Activated CD8-positive, alpha-beta memory T cell treated with anti-CD3 and anti-CD28 coated beads, Interleukin-2, amount 50 U/mL, for 24 hours (primary cell): ENCODE measurements around the gene ADAP1.
"Not testable (repeated sequence)": the region's sequence is repeated elsewhere in the genome, so short reads cannot be mapped to it uniquely, and the experiment has no call there.

Experiments used
- DNase-seq: peaks from one replicate; pipeline ENCODE4 v3.0.0-alpha.2; 2020; ENCODE audit errors: extremely low read depth

The ADAP1 gene

GRCh38 chr7:938546-939185 lies 15.8 kb downstream of the ADAP1 start:
- no peak for DNase-seq

GRCh38 chr7:937856-938484 lies 16.5 kb downstream of the ADAP1 start:
- no peak for DNase-seq

- no peak for DNase-seq
Measured at GRCh38 chr7:936386-937054, 18.0 kb downstream of the ADAP1 start.

GRCh38 chr7:935874-936385 lies 18.6 kb downstream of the ADAP1 start:
- DNase-seq, result no peak

- no peak for DNase-seq
Measured at GRCh38 chr7:935164-935873, 19.2 kb downstream of the ADAP1 start.

- no peak for DNase-seq
Measured at GRCh38 chr7:934469-935163, 19.9 kb downstream of the ADAP1 start.

GRCh38 chr7:932651-932975 lies 21.9 kb downstream of the ADAP1 start:
- DNase-seq, result no peak

GRCh38 chr7:931871-932650 lies 22.4 kb downstream of the ADAP1 start:
- DNase-seq, result no peak

- DNase-seq, result no peak
Measured at GRCh38 chr7:930975-931758, 23.3 kb downstream of the ADAP1 start.

GRCh38 chr7:929311-929711 lies 25.2 kb downstream of the ADAP1 start:
- no peak for DNase-seq

GRCh38 chr7:927031-927671 lies 27.3 kb downstream of the ADAP1 start:
- DNase-seq, result no peak

- DNase-seq, result no peak
Measured at GRCh38 chr7:926061-927030, 28.1 kb downstream of the ADAP1 start.

- peak; percentile 56 for DNase-seq
Measured at GRCh38 chr7:925601-926000, 28.9 kb downstream of the ADAP1 start.

- DNase-seq, result peak; percentile 60
Measured at GRCh38 chr7:924541-925231, 29.8 kb downstream of the ADAP1 start.

GRCh38 chr7:924042-924441 lies 30.4 kb downstream of the ADAP1 start:
- not testable (repeated sequence) for DNase-seq

GRCh38 chr7:923108-924041 lies 31.1 kb downstream of the ADAP1 start:
- peak; percentile 91 for DNase-seq
